ENCODE measurements around the gene STARD7.
"Not testable (repeated sequence)": the region's sequence is repeated elsewhere in the genome, so short reads cannot be mapped to it uniquely, and the experiment has no call there.

STARD7 gene

GRCh38 chr2:96146153-96146880 lies 62.3 kb downstream of the STARD7 start:
- DNase-seq = no peak

GRCh38 chr2:96145848-96146152 lies 62.8 kb downstream of the STARD7 start:
- DNase-seq = no peak

- peak; percentile 66 for DNase-seq
These were observed 63.4 kb downstream of the STARD7 start, which contains the start of gene DUSP2 for GRCh38 chr2:96145036-96145847. DUSP2 (minus strand) TSS chr2:96145440; CDS start chr2:96145354, 86 bp downstream.

- DNase-seq = no peak
These were observed 64.1 kb downstream of the STARD7 start for GRCh38 chr2:96144481-96145035.

GRCh38 chr2:96143848-96144480 lies 64.7 kb downstream of the STARD7 start:
- DNase-seq = peak; percentile 91

- no peak for DNase-seq
These were observed 65.3 kb downstream of the STARD7 start for GRCh38 chr2:96143231-96143847.

- no peak for DNase-seq
These were observed 66.2 kb downstream of the STARD7 start for GRCh38 chr2:96142217-96143113.

- DNase-seq = not testable (repeated sequence)
These were observed 67.0 kb downstream of the STARD7 start for GRCh38 chr2:96141624-96141967.

GRCh38 chr2:96140941-96141623 lies 67.5 kb downstream of the STARD7 start:
- DNase-seq = no peak

GRCh38 chr2:96139181-96139758 lies 69.4 kb downstream of the STARD7 start:
- DNase-seq = no peak

GRCh38 chr2:96138179-96139145 lies 70.2 kb downstream of the STARD7 start, which contains the start of gene ASTL:
ASTL (minus strand) TSS chr2:96138502; CDS start chr2:96138436, 66 bp downstream.
- DNase-seq = peak; percentile 90

- no peak for DNase-seq
These were observed 71.1 kb downstream of the STARD7 start for GRCh38 chr2:96137321-96138178.

GRCh38 chr2:96136129-96136720 lies 72.4 kb downstream of the STARD7 start:
- DNase-seq = no peak

GRCh38 chr2:96135621-96136020 lies 73.0 kb downstream of the STARD7 start:
- DNase-seq = no peak

- no peak for DNase-seq
These were observed 73.5 kb downstream of the STARD7 start for GRCh38 chr2:96135171-96135570.

All from 8988T (cell line).